ENCODE results near the gene SPTBN4.

DNA sequence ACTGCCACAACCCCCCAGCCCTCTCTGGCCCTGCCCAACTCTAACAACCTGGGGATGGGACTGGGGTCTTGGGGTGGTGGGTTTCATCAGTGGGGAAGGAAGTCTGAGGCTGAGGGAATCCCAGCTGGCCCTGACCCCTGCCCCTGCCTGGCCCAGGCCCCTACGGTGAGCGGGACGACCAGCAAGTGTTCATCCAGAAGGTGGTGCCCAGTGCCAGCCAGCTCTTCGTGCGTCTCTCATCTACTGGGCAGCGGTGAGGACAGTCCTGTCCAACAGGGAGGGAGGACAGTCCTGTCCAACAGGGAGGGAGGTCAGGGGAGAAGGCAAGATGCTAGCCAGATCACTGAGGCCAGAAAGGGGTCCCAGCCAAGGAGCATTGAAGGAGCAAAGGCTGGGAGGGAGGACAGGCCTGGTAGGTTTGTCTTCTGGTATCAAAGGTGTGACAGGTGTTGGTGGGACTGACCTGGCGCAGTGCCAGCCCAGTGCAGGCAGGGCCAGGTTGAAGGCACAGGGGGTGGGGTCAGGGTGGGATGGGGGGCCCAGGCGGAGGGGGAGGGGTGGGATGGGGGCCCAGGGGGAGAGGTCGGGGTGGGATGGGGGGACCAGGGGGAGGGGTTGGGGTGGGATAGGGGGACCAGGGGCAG lies 122.2 kb downstream of the SPTBN4 start:
- TF ChIP-seq CTCF (IDR thresholded peaks at IDR 0.05; ENCODE audit: low read length), result no peak
- TF ChIP-seq EZH2 (IDR thresholded peaks at IDR 0.05; ENCODE audit: borderline replicate concordance, low read length), result no peak

Data from OCI-LY1 (cell line).